ENCODE measurements around the gene FMNL3.

GRCh38 chr12:49706351-49707127, 666 bp downstream of the FMNL3 start:
- TF ChIP-seq POLR2AphosphoS5 (IDR thresholded peaks at IDR 0.05; ENCODE audit: insufficient read depth in 1 of 2, low read depth in 1 of 2), result no peak
- TF ChIP-seq, protein P1, sequence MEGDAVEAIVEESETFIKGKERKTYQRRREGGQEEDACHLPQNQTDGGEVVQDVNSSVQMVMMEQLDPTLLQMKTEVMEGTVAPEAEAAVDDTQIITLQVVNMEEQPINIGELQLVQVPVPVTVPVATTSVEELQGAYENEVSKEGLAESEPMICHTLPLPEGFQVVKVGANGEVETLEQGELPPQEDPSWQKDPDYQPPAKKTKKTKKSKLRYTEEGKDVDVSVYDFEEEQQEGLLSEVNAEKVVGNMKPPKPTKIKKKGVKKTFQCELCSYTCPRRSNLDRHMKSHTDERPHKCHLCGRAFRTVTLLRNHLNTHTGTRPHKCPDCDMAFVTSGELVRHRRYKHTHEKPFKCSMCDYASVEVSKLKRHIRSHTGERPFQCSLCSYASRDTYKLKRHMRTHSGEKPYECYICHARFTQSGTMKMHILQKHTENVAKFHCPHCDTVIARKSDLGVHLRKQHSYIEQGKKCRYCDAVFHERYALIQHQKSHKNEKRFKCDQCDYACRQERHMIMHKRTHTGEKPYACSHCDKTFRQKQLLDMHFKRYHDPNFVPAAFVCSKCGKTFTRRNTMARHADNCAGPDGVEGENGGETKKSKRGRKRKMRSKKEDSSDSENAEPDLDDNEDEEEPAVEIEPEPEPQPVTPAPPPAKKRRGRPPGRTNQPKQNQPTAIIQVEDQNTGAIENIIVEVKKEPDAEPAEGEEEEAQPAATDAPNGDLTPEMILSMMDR (IDR thresholded peaks at IDR 0.05), result no peak

Measured in vagina (tissue), 2 donors.